Measurements from ENCODE around the gene CEACAM4. TPM values are rescaled to one million over a fixed set of nuclear protein-coding genes. Genes with fewer than 3 reads are reported as not detected.

CEACAM4 gene
- not detected in 3 replicates for total RNA-seq
- long read RNA-seq, result 0 reads

DNA sequence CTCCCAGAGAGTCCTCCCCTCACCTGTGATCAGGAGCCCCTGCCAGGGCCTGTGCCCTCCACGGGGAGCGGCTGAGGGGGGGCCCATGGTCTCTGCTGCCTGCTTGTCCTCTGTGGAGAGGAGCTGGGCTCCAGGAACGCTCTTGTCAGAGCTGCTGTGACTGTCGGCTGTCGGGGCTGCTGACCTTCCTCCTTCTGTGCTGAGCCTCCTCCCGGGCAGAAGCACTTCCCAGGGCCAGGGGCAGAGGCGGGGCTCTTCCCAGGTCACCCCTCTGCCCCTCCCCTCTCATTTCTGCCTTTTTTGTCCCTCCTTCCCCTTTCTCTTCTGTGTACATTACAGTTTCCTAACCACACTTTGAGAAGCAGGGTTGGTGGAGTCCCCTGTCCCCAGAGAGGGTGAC lies at the start of gene CEACAM4:
TSS of gene CEACAM4 (minus strand) at position 198 of the 400 bp plus-strand sequence. CDS start at position 87, 111 bp downstream.
- Mint-ChIP-seq H3K36me3 (ENCODE audit: low read depth) (no peaks in the 10 kb centered on the region), H3K9me3 (ENCODE audit: low read depth) (peaks cover 13% of the 10 kb centered on the region), H3K27me3 (ENCODE audit: low read depth) (peaks cover 18% of the 10 kb centered on the region)

DNA sequence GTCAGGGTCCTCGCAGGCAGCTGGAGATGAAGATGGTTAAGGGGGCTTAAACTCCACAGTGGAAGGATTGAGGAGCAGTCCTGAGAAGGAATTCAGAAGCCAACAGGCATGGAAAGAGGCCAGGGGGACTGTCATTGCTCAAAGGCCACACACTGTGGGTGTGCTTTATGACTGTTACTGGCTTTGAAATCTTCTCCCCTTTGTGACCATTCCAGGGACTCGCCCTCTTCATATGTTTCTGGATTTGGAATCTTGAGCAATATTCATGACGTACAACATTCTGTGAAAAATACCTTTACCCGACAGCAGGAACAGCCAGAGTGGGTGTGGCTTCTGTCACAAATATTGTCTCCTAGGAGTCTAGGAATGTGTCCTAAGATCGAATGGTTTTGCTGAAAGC lies 44.6 kb upstream of the CEACAM4 start:
- TF ChIP-seq, protein P1, sequence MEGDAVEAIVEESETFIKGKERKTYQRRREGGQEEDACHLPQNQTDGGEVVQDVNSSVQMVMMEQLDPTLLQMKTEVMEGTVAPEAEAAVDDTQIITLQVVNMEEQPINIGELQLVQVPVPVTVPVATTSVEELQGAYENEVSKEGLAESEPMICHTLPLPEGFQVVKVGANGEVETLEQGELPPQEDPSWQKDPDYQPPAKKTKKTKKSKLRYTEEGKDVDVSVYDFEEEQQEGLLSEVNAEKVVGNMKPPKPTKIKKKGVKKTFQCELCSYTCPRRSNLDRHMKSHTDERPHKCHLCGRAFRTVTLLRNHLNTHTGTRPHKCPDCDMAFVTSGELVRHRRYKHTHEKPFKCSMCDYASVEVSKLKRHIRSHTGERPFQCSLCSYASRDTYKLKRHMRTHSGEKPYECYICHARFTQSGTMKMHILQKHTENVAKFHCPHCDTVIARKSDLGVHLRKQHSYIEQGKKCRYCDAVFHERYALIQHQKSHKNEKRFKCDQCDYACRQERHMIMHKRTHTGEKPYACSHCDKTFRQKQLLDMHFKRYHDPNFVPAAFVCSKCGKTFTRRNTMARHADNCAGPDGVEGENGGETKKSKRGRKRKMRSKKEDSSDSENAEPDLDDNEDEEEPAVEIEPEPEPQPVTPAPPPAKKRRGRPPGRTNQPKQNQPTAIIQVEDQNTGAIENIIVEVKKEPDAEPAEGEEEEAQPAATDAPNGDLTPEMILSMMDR (IDR thresholded peaks at IDR 0.05), result no peak
- Mint-ChIP-seq H3K9me3 (ENCODE audit: low read depth) (peaks cover 11% of the 10 kb centered on the region), H3K4me3 (ENCODE audit: unreplicated experiment) (no peak overlapping the region), H3K27me3 (ENCODE audit: low read depth) (peaks cover 12% of the 10 kb centered on the region), H3K27ac (ENCODE audit: unreplicated experiment) (no peak overlapping the region), H3K4me1 (ENCODE audit: low read depth) (no peaks in the 10 kb centered on the region), H3K36me3 (ENCODE audit: low read depth) (no peaks in the 10 kb centered on the region)
- DNase-seq (ENCODE audit: low spot score), result no peak

More for the DNA sequence above, at the start of gene CEACAM4:
- Mint-ChIP-seq H3K27ac (ENCODE audit: unreplicated experiment) (no peak within 1 kb of the TSS), H3K4me3 (ENCODE audit: unreplicated experiment) (no peak within 1 kb of the TSS), H3K4me1 (ENCODE audit: low read depth) (no peaks in the 10 kb centered on the region)
- TF ChIP-seq, protein P1 (IDR thresholded peaks at IDR 0.05), result no peak
- DNase-seq (ENCODE audit: low spot score), result no peak

DNA sequence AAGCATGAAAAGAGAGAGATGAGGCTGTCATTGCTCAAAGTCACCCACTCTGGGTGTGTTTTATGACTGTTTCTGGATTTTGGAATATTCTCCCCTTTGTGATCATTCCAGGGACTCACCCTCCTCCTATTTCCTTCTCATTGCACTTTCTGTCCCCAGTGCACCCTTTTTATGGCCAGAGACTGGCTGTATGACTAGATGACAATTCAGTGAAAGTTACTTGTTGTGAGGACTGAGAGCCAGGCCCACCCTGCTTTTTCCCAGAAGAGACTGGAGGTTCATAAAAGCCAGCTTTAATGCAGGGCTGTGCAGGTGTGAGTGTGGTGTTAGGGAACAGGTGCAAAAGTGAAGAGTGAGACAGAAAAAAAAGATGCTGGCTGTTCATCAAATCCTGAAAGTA lies 43.9 kb upstream of the CEACAM4 start:
- peaks cover 17% of the 10 kb centered on the region for H3K9me3 Mint-ChIP-seq (ENCODE audit: low read depth)

DNA sequence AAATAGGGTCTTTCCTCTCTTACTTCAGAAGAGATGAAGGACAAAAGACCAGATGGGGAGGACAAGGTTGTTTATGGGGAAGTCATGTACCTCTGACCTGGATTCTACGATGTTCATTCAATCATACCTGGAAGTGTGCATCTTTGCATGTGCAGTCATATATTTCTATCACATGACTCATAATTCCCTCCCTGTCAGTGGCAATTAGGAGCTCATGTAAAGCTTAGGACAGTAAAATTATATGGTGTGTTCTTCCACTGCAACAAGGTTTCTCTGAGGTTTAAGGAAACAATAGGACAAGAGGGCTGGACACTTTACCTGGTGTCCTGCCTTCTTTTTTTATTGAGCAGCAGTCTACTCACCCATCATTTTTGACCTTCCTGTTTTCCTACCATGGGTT lies 41.4 kb upstream of the CEACAM4 start:
- Mint-ChIP-seq H3K4me1 (ENCODE audit: low read depth) (no peaks in the 10 kb centered on the region), H3K36me3 (ENCODE audit: low read depth) (no peaks in the 10 kb centered on the region), H3K27ac (ENCODE audit: unreplicated experiment) (no peak overlapping the region), H3K27me3 (ENCODE audit: low read depth) (peaks cover 6% of the 10 kb centered on the region), H3K4me3 (ENCODE audit: unreplicated experiment) (no peak overlapping the region), H3K9me3 (ENCODE audit: low read depth) (peaks cover 37% of the 10 kb centered on the region)
- TF ChIP-seq, protein P1 (IDR thresholded peaks at IDR 0.05), result no peak
- no peak for DNase-seq (ENCODE audit: low spot score)

More for the DNA sequence above, 43.9 kb upstream of the CEACAM4 start:
- Mint-ChIP-seq H3K4me3 (ENCODE audit: unreplicated experiment) (no peak overlapping the region), H3K4me1 (ENCODE audit: low read depth) (no peaks in the 10 kb centered on the region), H3K27ac (ENCODE audit: unreplicated experiment) (no peak overlapping the region), H3K36me3 (ENCODE audit: low read depth) (no peaks in the 10 kb centered on the region), H3K27me3 (ENCODE audit: low read depth) (peaks cover 10% of the 10 kb centered on the region)
- DNase-seq (ENCODE audit: low spot score), result no peak
- TF ChIP-seq, protein P1 (IDR thresholded peaks at IDR 0.05), result no peak

DNA sequence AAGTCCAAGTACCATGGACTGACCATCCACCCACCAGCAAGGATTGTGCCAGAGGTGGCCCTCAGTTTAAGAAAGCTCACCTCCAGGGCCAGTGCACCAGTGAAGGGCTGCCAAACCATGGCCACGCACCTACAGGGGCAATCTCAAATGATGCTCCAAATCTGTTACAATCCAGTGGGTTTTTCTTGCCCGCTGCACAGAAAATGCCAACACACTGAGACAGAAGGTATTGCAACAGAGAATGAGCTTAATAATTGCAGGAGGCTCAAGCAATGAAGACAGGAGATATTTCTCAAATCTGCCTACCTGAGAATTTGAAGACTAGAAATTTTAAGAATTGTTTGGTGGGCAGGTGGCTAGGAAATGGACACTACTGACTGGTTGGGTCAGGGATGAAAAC lies 39.2 kb upstream of the CEACAM4 start:
- TF ChIP-seq, protein P1 (IDR thresholded peaks at IDR 0.05), result no peak
- Mint-ChIP-seq H3K9me3 (ENCODE audit: low read depth) (peaks cover 39% of the 10 kb centered on the region), H3K4me3 (ENCODE audit: unreplicated experiment) (no peak overlapping the region)

More for the DNA sequence above, 39.2 kb upstream of the CEACAM4 start:
- no peak for DNase-seq (ENCODE audit: low spot score)
- no peak overlapping the region for H3K27ac Mint-ChIP-seq (ENCODE audit: unreplicated experiment)
- H3K27me3 Mint-ChIP-seq (ENCODE audit: low read depth), result no peaks in the 10 kb centered on the region
- no peaks in the 10 kb centered on the region for H3K36me3 Mint-ChIP-seq (ENCODE audit: low read depth)
- no peaks in the 10 kb centered on the region for H3K4me1 Mint-ChIP-seq (ENCODE audit: low read depth)

Measured in chondrocyte (in vitro differentiated cells).